Stimulated activated CD8-positive, alpha-beta memory T cell treated with anti-CD3 and anti-CD28 coated beads, Interleukin-12 subunit alpha, Interleukin-12 subunit beta, amount 100 ng/mL, for 1 hour (primary cell): ENCODE measurements around the gene PLEKHG7.
"Not testable (repeated sequence)": the region's sequence is repeated elsewhere in the genome, so short reads cannot be mapped to it uniquely, and the experiment has no call there.

Experiments used
- DNase-seq: peaks from one replicate; pipeline ENCODE4 v3.0.0-alpha.2; 2020; ENCODE audit warnings: low read depth

Gene PLEKHG7

DNA sequence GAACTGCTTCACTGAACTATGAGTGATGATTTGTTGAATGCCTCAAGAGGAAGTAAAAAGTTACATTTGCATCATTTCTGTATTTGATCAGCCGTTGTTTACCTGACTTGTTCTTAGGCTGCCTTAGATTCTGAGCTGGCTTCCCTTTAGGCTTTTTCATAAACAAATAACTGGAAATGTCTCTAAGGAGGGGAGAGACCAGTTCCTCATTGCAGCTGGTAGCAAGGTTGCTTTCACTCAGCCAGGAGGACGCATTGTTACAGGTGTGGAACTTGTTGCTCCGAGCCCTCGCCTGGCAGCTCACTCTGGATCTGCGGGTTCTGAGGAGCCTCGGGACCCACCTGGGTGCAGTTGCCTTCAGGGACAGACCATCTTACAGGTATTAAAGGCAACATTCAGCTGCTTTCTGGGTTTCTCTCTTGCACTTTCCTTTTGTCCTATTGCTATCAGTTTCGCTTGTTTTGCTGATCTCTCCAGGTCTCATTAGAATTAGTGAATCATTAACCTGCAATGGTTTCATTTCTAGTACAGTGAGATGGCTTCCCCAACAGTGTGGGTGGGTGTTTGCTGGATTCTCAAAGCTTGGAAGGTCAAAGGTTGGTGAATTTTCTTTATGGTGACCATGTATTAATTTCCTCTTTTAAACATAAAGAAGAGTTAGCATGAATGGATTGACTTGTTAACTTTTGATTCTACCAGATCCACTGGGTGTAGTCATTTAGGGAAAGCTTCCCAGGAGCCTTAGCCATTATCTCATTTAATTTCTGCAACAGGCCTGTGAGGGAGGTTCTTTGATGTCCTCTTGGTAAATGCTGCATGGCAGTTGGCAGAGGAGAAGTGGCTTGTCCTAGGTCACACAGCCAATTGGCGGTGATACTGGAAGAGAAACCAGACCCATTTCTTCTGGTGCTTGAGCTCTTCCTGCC is at the start of gene PLEKHG7:
Gene PLEKHG7 (plus strand): TSS at position 236 of the 926 bp plus-strand sequence. CDS start 3,643 bp downstream, outside the sequence.
- no peak for DNase-seq

DNA sequence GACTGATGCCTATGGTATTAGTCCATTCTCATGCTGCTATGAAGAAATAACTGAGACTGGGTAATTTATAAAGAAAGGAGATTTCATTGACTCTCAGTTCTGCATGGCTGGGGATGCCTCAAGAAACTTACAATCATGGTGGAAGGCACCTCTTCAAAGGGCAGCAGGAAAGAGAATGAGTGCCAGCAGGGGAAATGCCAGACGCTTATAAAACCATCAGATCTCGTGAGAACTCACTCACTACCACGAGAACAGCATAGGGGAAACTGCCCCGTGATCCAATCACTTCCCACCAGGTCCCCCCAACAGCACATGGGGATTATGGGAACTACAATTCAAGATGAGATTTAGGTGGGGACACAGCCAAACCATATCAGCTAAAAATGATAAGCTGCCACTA is 48.5 kb upstream of the PLEKHG7 start:
- DNase-seq = not testable (repeated sequence)

DNA sequence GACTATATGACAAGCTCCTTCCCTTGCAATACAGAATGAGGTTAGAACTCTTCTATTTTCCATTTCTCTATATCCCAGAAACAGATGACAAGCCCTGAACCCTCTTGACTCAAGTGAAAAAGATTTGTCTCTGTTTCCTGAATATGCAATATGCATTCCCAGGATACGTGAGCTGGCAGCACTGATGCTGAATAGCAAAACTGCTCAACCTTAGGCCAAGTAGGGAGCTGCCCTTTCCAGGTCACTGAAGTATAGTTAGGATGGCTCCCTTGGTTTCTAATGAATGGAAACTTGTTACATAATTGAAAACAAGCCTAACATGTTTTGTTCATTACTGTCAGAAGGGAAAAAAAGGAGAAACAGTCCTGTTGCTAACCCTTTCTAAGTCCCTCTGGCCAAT is 47.9 kb upstream of the PLEKHG7 start:
- no peak for DNase-seq

GRCh38 chr12:92656911-92657310 is 45.9 kb upstream of the PLEKHG7 start:
- no peak for DNase-seq

- DNase-seq = no peak
Measured at GRCh38 chr12:92657770-92658169, 45.0 kb upstream of the PLEKHG7 start.

GRCh38 chr12:92658611-92659010 is 44.2 kb upstream of the PLEKHG7 start:
- no peak for DNase-seq

- no peak for DNase-seq
Measured at GRCh38 chr12:92661269-92661668, 41.5 kb upstream of the PLEKHG7 start.

DNA sequence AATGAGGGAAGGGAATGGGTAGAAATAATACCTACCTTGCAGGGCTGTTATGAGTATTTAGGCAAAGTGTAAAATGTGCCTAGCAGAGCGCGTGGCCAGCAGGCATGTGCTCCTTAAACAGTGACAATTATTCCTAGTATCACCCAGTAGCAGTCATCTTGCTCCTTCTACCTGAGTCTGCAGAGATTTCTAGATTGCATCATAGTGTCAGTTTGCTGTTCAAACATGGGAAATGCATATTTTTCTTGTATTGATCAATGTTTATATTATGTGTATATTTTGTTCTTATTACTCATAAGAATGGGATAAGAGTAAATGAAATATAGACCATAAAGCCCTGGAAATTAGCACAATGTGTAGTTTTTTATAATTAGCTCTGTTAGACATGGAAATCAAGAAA is 37.3 kb upstream of the PLEKHG7 start:
- no peak for DNase-seq

- DNase-seq = no peak
Measured at GRCh38 chr12:92668739-92669138, 34.0 kb upstream of the PLEKHG7 start.

DNA sequence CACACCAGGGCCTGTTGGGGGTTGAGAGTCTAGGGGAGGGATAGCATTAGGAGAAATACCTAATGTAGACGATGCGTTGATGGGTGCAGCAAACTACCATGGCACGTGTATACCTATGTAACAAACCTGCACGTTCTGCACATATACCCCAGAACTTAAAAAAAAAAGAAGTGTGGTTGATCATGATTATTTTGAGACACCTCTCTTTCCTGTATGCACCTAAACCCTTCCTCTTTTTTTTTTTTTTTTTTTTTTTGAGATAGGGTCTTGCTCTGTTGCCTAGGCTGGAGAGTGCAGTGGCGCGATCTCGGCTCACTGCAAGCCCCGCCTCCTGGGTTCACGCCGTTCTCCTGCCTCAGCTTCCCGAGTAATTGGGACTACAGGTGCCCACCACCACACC is 31.3 kb upstream of the PLEKHG7 start:
- DNase-seq = not testable (repeated sequence)

DNA sequence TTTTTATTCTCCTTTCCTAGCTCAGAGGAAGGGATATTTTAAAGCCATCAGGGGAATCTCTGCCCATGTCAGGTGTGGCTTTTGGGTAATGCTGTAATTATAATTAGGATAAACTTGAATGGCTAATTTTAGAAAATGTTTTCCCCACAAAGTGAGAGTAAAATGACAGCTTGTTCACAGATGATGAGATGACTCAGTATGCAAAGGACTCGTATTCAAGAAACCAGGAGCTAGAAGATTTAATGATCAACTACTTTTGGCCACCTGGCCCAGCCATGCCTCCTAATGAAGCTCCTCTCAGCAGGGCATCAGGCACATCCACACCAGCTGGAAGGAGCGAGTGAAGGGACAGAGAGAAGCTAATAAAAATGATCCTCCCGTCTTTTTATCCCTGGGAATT is 29.0 kb upstream of the PLEKHG7 start:
- DNase-seq = no peak

DNA sequence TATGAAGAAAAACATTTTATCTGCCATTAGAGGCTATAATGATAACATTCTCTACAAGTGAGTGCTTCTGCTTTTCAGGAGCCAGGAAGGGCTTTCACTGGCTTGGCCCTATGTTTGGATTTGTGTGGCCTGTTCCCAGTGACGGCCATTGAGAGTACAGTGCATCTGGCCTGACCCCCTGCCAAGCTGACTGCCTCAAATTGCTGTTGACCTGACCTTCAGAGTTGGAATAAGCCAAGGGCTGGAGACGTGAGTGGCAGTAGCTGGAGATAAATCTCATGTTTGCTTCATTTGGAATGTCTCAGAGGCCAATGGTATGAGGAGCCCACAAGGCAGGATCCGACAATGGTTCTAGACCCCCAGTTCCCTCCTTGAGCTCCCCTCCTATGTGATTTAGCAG is 28.3 kb upstream of the PLEKHG7 start:
- no peak for DNase-seq

DNA sequence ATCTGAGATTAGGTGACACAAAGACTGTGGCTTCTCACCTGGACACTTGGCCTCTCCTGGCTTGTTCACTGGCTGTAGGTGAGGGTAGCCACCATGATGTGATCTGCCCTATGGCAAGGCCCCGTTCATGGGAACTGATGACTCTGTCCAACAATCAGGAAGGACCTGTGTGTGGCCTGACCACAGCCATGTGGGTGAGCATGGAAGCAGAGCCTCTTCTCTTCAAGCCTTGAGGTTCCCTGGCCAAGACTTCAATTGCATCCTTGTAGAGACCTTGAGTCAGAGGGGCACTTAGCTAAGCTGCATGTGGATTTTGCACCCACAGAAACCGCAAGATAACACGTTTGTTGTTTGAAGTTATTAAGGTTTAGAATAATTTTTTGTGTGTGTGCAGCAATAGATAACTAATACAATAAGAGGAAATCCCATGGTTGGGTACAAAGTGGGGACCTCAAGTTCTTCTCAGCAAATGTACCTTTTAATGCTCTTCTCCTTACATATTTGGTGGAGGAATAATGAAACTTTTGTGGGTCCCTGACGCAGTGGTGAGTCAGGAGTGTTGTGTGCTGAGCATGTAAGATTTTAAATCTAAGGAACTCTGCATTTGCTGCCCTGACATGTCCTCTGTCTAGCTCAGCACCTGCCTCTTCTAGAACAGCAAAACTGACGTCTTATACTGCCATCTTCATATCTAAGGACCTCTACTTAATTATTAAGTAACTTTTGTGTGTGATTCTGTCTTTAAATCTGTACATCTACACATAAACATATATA is 27.5 kb upstream of the PLEKHG7 start:
- DNase-seq = no peak

DNA sequence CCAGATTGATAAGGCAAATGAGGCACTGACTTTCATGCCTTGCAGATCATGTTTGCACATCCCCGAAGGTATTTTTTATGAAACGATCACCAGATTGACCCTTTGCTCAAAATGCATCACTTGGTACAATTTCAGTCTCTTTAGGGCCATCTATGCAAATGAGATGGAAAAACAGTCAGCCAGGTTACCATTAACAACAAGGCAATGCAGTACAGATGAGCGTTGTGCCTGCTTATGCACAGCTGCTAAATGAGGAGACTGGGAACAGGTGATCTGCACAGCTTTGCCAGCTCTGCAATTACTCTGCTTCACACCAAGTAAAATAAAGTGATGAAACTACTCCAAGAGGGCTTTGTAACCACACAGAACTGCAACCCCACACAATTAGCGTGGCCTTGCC is 26.1 kb upstream of the PLEKHG7 start:
- DNase-seq = no peak

- no peak for DNase-seq
Measured at GRCh38 chr12:92690601-92691000, 12.2 kb upstream of the PLEKHG7 start.

- no peak for DNase-seq
Measured at GRCh38 chr12:92695056-92695455, 7.7 kb upstream of the PLEKHG7 start.

DNA sequence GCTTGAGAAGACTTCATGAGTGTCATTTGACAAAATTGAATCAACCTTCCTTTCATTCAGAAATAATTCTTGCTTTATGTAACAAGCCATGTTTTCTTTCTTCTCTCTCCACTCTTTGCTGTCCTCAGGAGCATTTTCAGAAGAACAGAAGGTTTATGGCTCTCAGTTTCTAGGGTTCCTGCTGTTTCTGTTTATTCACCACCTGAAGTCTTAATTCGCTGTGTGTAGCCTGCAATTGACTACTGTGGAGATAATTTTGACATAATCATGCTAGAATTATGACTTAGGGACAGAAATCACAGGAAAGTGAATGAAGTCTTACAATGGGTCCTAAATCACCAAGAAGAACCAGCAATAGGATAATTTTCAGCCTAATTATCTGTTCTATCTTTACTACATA is 7.2 kb upstream of the PLEKHG7 start:
- no peak for DNase-seq

GRCh38 chr12:92696216-92696615 is 6.6 kb upstream of the PLEKHG7 start:
- DNase-seq = no peak

DNA sequence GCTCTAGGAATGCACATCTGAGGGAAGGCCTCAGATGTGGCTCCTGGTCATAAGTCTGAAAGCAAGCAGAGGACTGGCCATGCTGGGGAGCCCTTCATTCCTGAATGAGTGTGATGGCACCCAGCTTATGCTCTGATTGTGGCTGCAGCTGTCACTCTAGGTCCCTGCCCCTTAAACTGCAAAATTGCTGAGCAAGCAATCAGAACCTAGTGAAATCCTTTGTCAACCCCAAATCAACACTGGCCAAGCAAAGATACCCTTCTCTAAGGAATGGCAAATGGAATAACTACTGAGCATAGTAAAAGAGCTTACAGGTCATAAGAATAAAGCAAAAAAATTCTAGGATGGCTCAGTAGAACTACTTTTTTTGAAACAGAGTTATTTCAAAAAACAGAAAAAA is 4.3 kb upstream of the PLEKHG7 start:
- no peak for DNase-seq

- DNase-seq = no peak
Measured at GRCh38 chr12:92701441-92701840, 1.3 kb upstream of the PLEKHG7 start.

GRCh38 chr12:92703786-92704185 is 997 bp downstream of the PLEKHG7 start:
- DNase-seq = no peak

- DNase-seq = no peak
Measured at GRCh38 chr12:92706594-92706993, 3.8 kb downstream of the PLEKHG7 start.

DNA sequence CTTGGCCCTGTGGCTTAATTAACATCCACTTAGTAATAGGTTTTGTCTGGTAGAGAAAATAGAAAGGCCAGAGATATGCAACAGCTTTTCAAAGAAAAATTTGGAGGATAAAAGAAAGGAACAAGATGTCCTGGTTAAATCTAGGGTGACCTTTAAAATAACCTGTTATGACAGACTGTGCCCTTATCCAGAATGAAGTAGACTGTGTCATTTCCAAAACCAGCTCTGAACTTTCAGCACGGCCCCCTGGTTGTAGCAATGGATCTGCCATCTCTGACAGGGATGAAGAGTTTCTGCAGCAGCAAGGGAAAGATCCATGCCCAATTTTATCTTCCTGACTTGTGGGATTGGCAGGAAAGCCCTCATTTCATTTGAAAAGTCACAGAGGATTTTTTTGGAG is 5.1 kb downstream of the PLEKHG7 start:
- DNase-seq = no peak
